Activated T-helper 1 cell treated with anti-CD3 and anti-CD28 coated beads, Interleukin-2, amount 50 U/mL, for 16 hours (primary cell): ENCODE data around the gene DEUP1.

Source experiments
- DNase-seq, 2 donors: peaks; one replicate each; pipeline ENCODE4 v3.0.0-alpha.2; 2020; ENCODE audit warnings: low read depth in 1 of 2, low spot score in 1 of 2

Gene DEUP1

DNA sequence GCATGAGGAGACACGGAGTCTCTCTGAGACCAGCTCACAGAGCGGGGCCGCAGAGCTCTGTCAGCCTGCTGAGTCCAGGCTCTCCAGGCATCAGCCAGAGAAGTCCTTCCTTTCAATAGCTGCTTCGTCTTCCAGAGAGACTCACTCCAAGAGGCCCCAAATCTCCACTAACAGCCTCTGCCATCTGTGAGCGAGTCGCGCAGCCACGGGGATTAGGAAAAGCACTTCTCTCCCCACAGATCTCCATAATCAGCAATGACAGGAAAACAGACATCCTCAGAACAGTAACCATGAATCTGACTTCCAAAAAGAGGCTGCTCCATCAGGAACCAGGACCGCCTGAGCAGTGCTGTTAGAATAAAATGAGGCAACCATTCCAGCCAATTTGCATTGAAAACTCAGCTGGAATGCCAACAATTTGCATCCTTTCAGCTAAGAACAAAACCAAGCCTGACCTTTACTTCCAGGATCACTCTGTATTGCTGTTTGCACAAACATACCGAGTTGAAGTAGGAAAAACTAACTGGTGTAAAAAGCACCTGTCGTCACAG lies 147.2 kb downstream of the DEUP1 start:
- no peak for DNase-seq

DNA sequence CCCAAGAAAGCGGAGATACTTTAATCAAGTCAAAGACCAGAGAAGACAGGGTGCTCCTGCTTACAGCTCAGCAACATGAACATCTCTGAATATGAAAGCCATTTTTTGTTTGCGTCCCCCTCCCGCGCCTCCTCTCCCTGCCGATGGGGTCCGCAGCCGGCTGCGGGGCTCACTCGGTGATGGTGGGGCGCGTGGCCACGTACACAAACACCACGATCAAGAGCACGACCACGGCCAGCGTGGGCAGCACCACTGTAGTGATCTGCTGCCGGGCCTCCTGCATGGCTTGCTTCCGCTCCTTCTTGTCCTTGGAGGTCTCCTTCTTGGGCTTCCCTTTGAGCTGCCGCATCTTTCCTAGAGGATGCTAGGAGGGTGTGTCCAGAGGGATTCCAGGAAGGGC lies 148.3 kb downstream of the DEUP1 start:
- DNase-seq: no peak

DNA sequence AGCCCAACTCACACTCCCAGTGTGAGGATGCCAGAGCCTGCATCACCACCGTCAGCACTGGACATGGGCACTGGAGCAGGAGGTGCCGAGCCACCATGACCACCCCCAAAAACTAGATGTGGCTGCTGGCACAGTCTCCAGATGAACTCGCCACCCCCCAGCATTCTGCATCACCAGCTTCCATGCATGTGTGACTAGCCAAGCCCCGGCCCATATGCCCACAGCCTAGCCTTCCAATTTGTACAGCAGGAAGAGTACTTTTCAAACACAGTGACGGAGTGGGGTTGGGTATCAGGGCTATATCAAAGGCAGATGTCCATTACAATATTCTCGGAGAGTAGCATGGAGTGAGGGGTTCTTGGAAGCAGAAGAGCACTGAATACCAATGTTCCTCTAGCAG lies 149.7 kb downstream of the DEUP1 start:
- no peak for DNase-seq

DNA sequence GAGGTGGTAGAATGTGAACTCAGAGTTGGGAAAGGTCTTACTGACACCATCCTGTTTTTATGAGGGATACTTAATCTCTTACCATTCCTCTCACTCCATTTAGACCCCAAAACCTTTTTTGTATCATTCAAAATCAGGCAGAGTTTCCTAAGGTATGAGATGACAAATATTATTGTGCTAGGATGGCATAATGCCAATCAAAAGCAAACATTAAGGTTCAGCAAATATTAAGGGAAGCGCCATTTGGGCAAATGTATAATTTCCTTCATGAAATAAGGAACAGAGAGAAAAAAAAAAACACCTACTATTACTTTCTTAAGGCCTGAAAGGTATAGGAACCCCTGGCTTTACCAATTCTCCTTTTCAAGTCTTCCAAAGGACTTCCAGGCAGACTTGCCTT lies 150.2 kb downstream of the DEUP1 start:
- no peak for DNase-seq

DNA sequence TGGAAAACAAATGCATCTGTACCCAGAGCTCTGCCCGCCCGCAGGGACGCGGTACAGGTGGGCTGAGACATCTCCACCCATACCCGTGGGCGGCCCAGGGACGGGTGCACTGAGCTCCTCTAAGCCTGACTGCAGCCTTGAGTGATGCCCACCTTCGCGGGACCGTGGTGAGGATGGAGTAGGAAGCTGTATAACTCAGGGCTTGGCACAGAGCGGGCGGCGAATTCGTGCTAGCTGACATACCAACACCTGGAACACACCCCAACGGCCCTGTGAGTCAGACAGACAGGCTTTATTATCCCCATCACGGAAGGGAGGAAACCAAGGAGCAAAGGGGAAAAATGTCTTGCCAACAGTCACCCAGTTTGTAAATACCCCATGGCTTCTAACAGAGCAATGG lies 150.7 kb downstream of the DEUP1 start:
- no peak for DNase-seq

DNA sequence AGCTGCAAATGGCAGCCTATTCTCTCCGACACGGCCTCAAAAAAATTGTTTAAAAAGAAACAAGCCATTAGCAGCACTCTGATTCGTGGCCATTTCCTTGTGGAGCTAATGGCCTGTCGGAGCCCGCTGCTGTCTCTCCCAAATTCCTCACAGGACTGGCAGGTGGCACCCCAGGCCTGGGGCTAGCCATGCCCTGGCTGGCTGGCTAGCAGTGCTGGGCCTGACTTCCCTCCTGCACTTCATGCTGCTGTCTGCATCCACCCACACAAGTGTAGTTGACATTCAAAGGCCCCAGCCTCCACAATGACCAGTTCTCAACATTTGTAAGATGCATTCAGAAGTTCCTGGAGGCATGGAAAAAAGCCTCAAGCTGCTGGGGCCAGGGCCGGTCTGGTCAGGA lies 151.2 kb downstream of the DEUP1 start:
- no peak for DNase-seq

DNA sequence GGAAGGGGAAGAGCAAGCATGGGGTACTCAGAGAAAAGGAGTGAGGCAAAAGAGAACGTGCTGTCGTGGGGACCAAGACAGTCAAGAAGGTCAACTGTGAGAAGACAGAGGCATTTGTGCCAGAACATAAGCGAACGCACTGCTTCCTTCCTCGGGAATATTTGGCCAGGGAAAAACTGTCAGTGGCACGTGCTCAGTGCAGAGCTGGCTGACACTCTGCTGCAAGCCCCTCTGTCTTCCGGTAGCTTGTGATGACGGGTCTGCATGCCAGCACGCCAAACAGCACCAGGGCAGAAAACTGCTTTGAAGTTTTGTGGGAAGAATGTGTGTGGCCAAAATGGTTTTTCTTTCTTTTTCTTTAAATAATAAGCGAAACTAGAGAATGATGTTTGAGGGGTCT lies 152.0 kb downstream of the DEUP1 start:
- DNase-seq: no peak

DNA sequence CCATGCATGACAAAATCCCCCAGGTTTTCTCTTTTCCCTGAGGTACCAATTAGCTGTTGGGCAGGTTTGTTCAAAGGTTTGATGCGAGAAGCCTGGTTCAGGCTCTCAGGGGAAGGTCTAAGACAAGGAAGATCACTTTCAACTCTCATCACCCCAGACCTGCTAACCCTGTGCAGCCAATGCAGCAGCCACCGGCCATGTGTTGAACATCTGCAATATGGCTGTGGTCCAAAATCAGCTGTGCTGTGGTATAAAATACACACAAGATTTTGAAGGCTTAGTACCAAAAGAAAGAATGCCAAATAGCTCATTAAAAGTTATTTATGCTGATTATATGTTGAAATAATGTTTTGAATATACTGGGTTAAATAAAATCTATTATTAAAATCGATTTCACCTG lies 154.2 kb downstream of the DEUP1 start:
- no peak for DNase-seq

DNA sequence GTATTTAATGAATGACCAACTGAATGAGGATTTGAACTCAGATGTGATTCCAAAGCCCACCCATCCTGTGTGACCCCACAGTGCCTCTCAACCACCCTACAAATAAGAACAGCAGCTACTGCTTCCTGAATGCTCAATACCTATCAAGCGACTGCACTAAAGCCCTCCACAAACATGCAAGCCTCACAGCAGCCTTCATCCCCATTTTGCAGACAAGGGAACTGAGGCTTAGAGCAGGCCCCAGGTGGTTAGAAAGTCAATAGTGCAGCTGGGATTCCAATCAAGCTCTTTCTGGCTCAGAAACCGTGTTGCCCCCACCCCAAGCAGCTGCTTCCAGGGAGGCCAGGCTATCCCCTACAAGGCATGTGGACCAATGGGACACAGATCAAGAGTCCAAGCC lies 155.4 kb downstream of the DEUP1 start:
- no peak for DNase-seq

DNA sequence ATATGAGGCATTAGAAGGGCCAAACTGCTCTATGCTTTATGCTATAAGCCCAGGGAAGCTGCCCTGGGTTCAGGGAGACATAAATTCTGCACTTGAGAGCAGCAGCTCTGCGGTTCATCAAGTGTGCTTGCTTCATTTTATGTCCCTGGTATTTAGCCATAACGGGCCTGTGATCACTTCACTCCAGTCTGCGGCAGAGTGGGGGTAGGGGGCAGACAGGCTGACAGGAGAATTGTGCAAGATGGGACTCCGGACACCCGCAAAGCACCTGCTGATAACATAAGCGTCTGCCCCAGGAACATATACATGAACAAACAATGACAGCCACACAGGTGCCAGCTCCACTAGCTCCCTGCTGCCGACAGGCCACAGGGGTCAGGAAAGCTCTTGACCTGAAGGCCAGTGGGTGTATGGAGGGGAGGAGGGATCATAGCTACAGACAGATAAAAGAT lies 156.5 kb downstream of the DEUP1 start:
- DNase-seq: no peak
